CD14-positive monocyte (primary cell): Measurements from ENCODE around the gene CIB4. TPM values are rescaled to one million over a fixed set of nuclear protein-coding genes. Genes with fewer than 3 reads are reported as not detected.
"Not testable (repeated sequence)": the region's sequence is repeated elsewhere in the genome, so short reads cannot be mapped to it uniquely, and the experiment has no call there.

Experiments used
- DNase-seq, 3 donors: peaks; one replicate each; pipeline ENCODE4 v3.0.0-alpha.2; 2011 to 2022
- H2AFZ ChIP-seq: 2 replicates; pipeline ENCODE4 v1.6.0; 2012; ENCODE audit warnings: mild to moderate bottlenecking, low read depth, low read length, inconsistent platforms; ENCODE audit not compliant: insufficient read depth, poor library complexity, severe bottlenecking
- H3K27ac ChIP-seq, 2 donors: 1 replicate in 1 of 2; 2 replicates in 1 of 2; pipeline ENCODE4 v1.5.1; 2012 to 2013; ENCODE audit warnings: low read length in 2 of 2, control low read depth in 1 of 2, inconsistent platforms in 1 of 2, low read depth in 1 of 2, mild to moderate bottlenecking in 1 of 2
- H3K27me3 ChIP-seq, 2 donors: one replicate each; pipeline versions ENCODE4 v1.6.0 to v1.6.1; 2011 to 2013; ENCODE audit warnings: low read length in 2 of 2; ENCODE audit not compliant: control insufficient read depth in 2 of 2, insufficient read depth in 2 of 2
- H3K36me3 ChIP-seq, 2 donors: replicated peaks in 1 of 2; 1 replicate in 1 of 2; 2 replicates in 1 of 2; pipeline versions ENCODE4 v1.5.1 to v1.6.1; 2012 to 2013; ENCODE audit warnings: low read length in 2 of 2, control low read depth in 1 of 2, inconsistent platforms in 1 of 2, mild to moderate bottlenecking in 1 of 2; ENCODE audit not compliant: insufficient read depth in 2 of 2, control insufficient read depth in 1 of 2
- H3K4me1 ChIP-seq, 2 donors: 1 replicate in 1 of 2; 2 replicates in 1 of 2; pipeline versions ENCODE4 v1.5.1 to v1.6.1; 2012 to 2013; ENCODE audit warnings: low read length in 2 of 2, control low read depth in 1 of 2, inconsistent platforms in 1 of 2, mild to moderate bottlenecking in 1 of 2, moderate library complexity in 1 of 2; ENCODE audit not compliant: insufficient read depth in 2 of 2, control insufficient read depth in 1 of 2
- H3K4me2 ChIP-seq: replicated peaks from 2 replicates; pipeline ENCODE3; 2012; ENCODE audit warnings: low read length, moderate library complexity, mild to moderate bottlenecking; ENCODE audit not compliant: poor library complexity, severe bottlenecking; ENCODE audit errors: extremely low read depth
- H3K4me3 ChIP-seq, 3 experiments: fragments of 200-600 bp in 1 of 3; sonication (generic) in 1 of 3; replicated peaks in 1 of 3; 1 replicate in 2 of 3; 2 replicates in 1 of 3; pipeline ENCODE4 v1.5.1; 2011 to 2013; ENCODE audit warnings: low read length in 3 of 3, mild to moderate bottlenecking in 3 of 3, control low read depth in 2 of 3, low read depth in 2 of 3, inconsistent platforms in 1 of 3, moderate library complexity in 1 of 3
- H3K79me2 ChIP-seq: 2 replicates; pipeline ENCODE4 v1.6.0; 2012; ENCODE audit warnings: mild to moderate bottlenecking, control low read depth, inconsistent platforms, low read length, moderate library complexity; ENCODE audit not compliant: insufficient read depth
- H3K9ac ChIP-seq: 2 replicates; pipeline ENCODE4 v1.6.0; 2017; ENCODE audit warnings: low read length, mild to moderate bottlenecking; ENCODE audit not compliant: insufficient read depth, poor library complexity, severe bottlenecking
- H3K9me3 ChIP-seq, 2 donors: replicated peaks in 1 of 2; 1 replicate in 1 of 2; 2 replicates in 1 of 2; pipeline versions ENCODE4 v1.5.1 to v1.6.1; 2012 to 2013; ENCODE audit warnings: low read length in 2 of 2, control low read depth in 1 of 2; ENCODE audit not compliant: control insufficient read depth in 1 of 2, insufficient read depth in 1 of 2
- H4K20me1 ChIP-seq: 2 replicates; pipeline ENCODE4 v1.6.0; 2012; ENCODE audit warnings: mild to moderate bottlenecking, low read length, control low read depth, moderate library complexity; ENCODE audit not compliant: insufficient read depth
- H3K27ac Mint-ChIP-seq, 7 donors: one replicate each; pipeline ENCODE4 v1.8.0; 2020; ENCODE audit warnings: mild to moderate bottlenecking in 7 of 7, mixed read lengths in 7 of 7, moderate library complexity in 6 of 7, inconsistent platforms in 2 of 7
- H3K27me3 Mint-ChIP-seq, 3 donors: one replicate each; pipeline ENCODE4 v1.8.0; 2021 to 2022; ENCODE audit warnings: low read depth in 3 of 3, mild to moderate bottlenecking in 3 of 3, mixed read lengths in 3 of 3, moderate library complexity in 3 of 3, inconsistent platforms in 1 of 3
- H3K36me3 Mint-ChIP-seq, 2 donors: one replicate each; pipeline ENCODE4 v1.8.0; 2020; ENCODE audit warnings: mixed read lengths in 2 of 2, inconsistent platforms in 1 of 2, mild to moderate bottlenecking in 1 of 2
- H3K4me1 Mint-ChIP-seq: one replicate; pipeline ENCODE4 v1.8.0; 2020; ENCODE audit warnings: mild to moderate bottlenecking, mixed read lengths
- H3K4me3 Mint-ChIP-seq, 2 donors: one replicate each; pipeline ENCODE4 v1.8.0; 2020; ENCODE audit warnings: mild to moderate bottlenecking in 2 of 2, mixed read lengths in 2 of 2, moderate library complexity in 1 of 2
- H3K9me3 Mint-ChIP-seq, 7 donors: one replicate each; pipeline ENCODE4 v1.8.0; 2020 to 2022; ENCODE audit warnings: mixed read lengths in 7 of 7, mild to moderate bottlenecking in 6 of 7, moderate library complexity in 6 of 7, inconsistent platforms in 2 of 7
- CTCF ChIP-seq: fragments of 200-600 bp; IDR thresholded peaks from one replicate; pipeline ENCODE4 v1.8.0; 2022; ENCODE audit warnings: antibody characterized with exemption, mild to moderate bottlenecking
- WGBS: methylation state at CpG from one replicate; pipeline ENCODE4 v1.1.5; 2013; ENCODE audit warnings: missing lambda C conversion rate; ENCODE audit not compliant: insufficient coverage; 5-methylcytosine and 5-hydroxymethylcytosine counted together
- intact Hi-C, 2 donors: fragments of 100-400 bp; cut with micrococcal nuclease; formaldehyde crosslinking; loops; one replicate each; pipeline versions ENCODE4 v1.15.0 to v1.15.1; 2023
- polyA plus RNA-seq, 3 donors: library from polyadenylated mRNA; depleted of rRNA in 1 of 3; unstranded in 2 of 3; stranded (reverse) in 1 of 3; fragments of 300-500 nt in 2 of 3; fragments of >200 nt in 1 of 3; fragmentation: Illumina TruSeq in 2 of 3; gene quantifications; 1 replicate in 2 of 3; 2 replicates in 1 of 3; pipeline ENCODE4 v1.2.3, GENCODE V29; 2012 to 2021

CIB4 gene
- polyA plus RNA-seq, 3 donors: not detected

- no peak for DNase-seq
- TF ChIP-seq CTCF: no peak
- no peaks in the 10 kb centered on the region for H3K9me3 ChIP-seq
- intact Hi-C loops: no loop called here
- no peak overlapping the region for H3K27ac ChIP-seq
- peaks cover 6 to 18% of the 10 kb centered on the region in 2 donors for H3K27me3 ChIP-seq
- H3K4me1 Mint-ChIP-seq: no peaks in the 10 kb centered on the region
- H4K20me1 ChIP-seq: no peaks in the 10 kb centered on the region
- no peaks in the 10 kb centered on the region for H3K4me1 ChIP-seq
- no peak overlapping the region for H3K4me2 ChIP-seq
- H3K9me3 Mint-ChIP-seq: no peaks in the 10 kb centered on the region
- no peak overlapping the region for H3K4me3 Mint-ChIP-seq
- no peak overlapping the region for H3K9ac ChIP-seq
- H3K79me2 ChIP-seq: no peaks in the 10 kb centered on the region
- no peaks in the 10 kb centered on the region for H3K36me3 Mint-ChIP-seq
- 100% methylated on average over 2 of the region's 7 CpGs for WGBS
- H3K4me3 ChIP-seq: no peak overlapping the region
- H2AFZ ChIP-seq: no peak overlapping the region
- peaks cover 25 to 54% (median 28%) of the 10 kb centered on the region in 3 donors for H3K27me3 Mint-ChIP-seq
- H3K36me3 ChIP-seq: no peaks in the 10 kb centered on the region
- no peak overlapping the region for H3K27ac Mint-ChIP-seq
Observed at GRCh38 chr2:26568076-26568890, 72.9 kb downstream of the CIB4 start.

DNA sequence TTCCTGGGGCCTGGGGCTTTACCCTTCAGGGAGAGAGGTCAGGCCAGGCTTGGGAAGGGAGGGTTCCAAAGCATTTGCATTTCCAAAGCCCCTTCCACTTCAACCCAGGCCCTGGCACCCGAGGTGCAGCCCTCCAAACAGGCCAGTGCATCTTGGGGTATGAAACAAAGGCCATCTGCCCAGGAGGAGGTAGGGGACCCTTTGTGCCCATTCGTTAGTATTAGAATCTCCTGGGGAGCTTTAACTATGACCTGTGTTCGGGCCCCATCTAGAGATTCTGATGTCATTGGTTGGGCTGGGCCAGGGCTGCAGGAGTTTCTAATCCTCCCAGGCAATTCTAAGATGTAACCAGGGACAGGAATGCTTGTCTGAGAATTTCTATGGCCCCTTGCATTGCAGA lies 73.6 kb downstream of the CIB4 start:
- Histone ChIP-seq H3K9me3 (no peaks in the 10 kb centered on the region), H3K27me3 (peaks cover 11 to 25% of the 10 kb centered on the region in 2 donors), H4K20me1 (no peaks in the 10 kb centered on the region), H3K4me2 (no peak overlapping the region), H3K36me3 (no peaks in the 10 kb centered on the region), H3K4me3 (no peak overlapping the region), H3K4me1 (peaks cover 2% of the 10 kb centered on the region in 2 donors), H2AFZ (no peak overlapping the region), H3K79me2 (no peaks in the 10 kb centered on the region), H3K27ac (no peak overlapping the region), H3K9ac (no peak overlapping the region)
- intact Hi-C loops: no loop called here
- no peaks in the 10 kb centered on the region for H3K9me3 Mint-ChIP-seq
- no peak for DNase-seq
- H3K4me3 Mint-ChIP-seq: no peak overlapping the region
- WGBS: 85% methylated on average over 2 of the region's 3 CpGs
- no peaks in the 10 kb centered on the region for H3K36me3 Mint-ChIP-seq
- TF ChIP-seq CTCF: no peak
- H3K27me3 Mint-ChIP-seq: peaks cover 32 to 61% (median 35%) of the 10 kb centered on the region in 3 donors
- H3K27ac Mint-ChIP-seq: no peak overlapping the region
- H3K4me1 Mint-ChIP-seq: peaks cover 4% of the 10 kb centered on the region

DNA sequence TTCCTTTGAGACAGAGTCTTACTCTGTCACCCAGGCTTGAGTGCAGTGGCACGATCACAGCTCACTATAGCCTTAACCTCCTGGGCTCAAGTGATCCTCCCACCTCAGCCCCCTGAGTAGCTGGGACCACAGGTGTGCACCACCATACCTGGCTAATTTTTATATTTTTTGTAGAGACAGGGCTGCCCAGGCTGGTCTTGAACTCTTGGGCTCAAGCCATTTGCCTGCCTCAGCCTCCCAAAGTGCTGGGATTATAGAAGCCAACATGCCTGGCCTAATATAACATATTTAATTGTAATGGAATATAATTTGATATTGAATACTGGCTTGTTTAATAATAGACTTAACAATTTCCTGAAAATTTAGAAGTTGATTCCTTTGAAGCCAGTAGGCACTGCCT lies 74.4 kb downstream of the CIB4 start:
- H3K4me3 Mint-ChIP-seq, H3K4me2 ChIP-seq, H3K4me3 ChIP-seq, H3K79me2 ChIP-seq, DNase-seq, H2AFZ ChIP-seq, H3K36me3 ChIP-seq, H3K4me1 ChIP-seq, H3K9me3 ChIP-seq, H3K36me3 Mint-ChIP-seq, H3K9ac ChIP-seq, intact Hi-C loops, H4K20me1 ChIP-seq, H3K4me1 Mint-ChIP-seq, H3K27ac Mint-ChIP-seq, H3K27ac ChIP-seq, H3K9me3 Mint-ChIP-seq: not testable (repeated sequence)
- H3K27me3 ChIP-seq: peaks cover 12 to 33% of the 10 kb centered on the region in 2 donors
- peaks cover 36 to 67% (median 37%) of the 10 kb centered on the region in 3 donors for H3K27me3 Mint-ChIP-seq
- no CpG with 5 or more reads among the region's 1 CpG for WGBS
